Right lobe of liver (tissue), 6 donors: ENCODE data around the gene SLC35A5. TPM values are rescaled to one million over a fixed set of nuclear protein-coding genes. Genes with fewer than 3 reads are reported as not detected.

Source experiments
- ATAC-seq, 4 donors: fragments of 200-7000 bp; cut with Tn5 transposase; one replicate each; pipeline ENCODE4 v1.9.1; 2020; ENCODE audit warnings: mild to moderate bottlenecking in 4 of 4, moderate library complexity in 4 of 4
- DNase-seq, 3 donors: peaks; one replicate each; pipeline ENCODE4 v3.0.0-alpha.2; 2020
- H3K27ac ChIP-seq, 3 donors: fragments of 200-600 bp; one replicate each; pipeline ENCODE4 v1.8.0; 2022
- H3K27me3 ChIP-seq, 2 donors: fragments of 200-600 bp; one replicate each; pipeline ENCODE4 v1.8.0; 2022
- H3K36me3 ChIP-seq, 4 donors: fragments of 200-600 bp; sonication (generic) in 1 of 4; one replicate each; pipeline versions ENCODE4 v1.5.1 to v1.8.0; 2017 to 2022; ENCODE audit warnings: control low read depth in 1 of 4
- H3K4me1 ChIP-seq, 4 donors: fragments of 200-600 bp; sonication (generic) in 1 of 4; one replicate each; pipeline versions ENCODE4 v1.5.1 to v1.8.0; 2017 to 2022; ENCODE audit warnings: control low read depth in 1 of 4
- H3K4me3 ChIP-seq, 3 donors: fragments of 200-600 bp; one replicate each; pipeline ENCODE4 v1.8.0; 2022
- H3K9me3 ChIP-seq, 4 donors: fragments of 200-600 bp; sonication (generic) in 1 of 4; one replicate each; pipeline versions ENCODE4 v1.5.1 to v1.8.0; 2017 to 2022; ENCODE audit warnings: control low read depth in 1 of 4
- CTCF ChIP-seq, 4 donors: fragments of 200-600 bp in 3 of 4; fragments of 450-650 bp in 1 of 4; IDR thresholded peaks; one replicate each; pipeline versions ENCODE4 v1.5.1 to v1.8.0; 2016 to 2022; ENCODE audit warnings: antibody characterized with exemption in 4 of 4, mild to moderate bottlenecking in 2 of 4
- POLR2A ChIP-seq: fragments of 450-650 bp; IDR thresholded peaks from one replicate; pipeline ENCODE4 v1.6.1; 2017; ENCODE audit warnings: antibody characterized with exemption, mild to moderate bottlenecking
- WGBS: methylation state at CpG from one replicate; pipeline ENCODE4 v1.1.6; 2018; ENCODE audit warnings: low coverage, low lambda C conversion rate; ENCODE audit not compliant: insufficient coverage; ENCODE audit errors: missing lambda C conversion rate; 5-methylcytosine and 5-hydroxymethylcytosine counted together
- intact Hi-C, 2 donors: fragments of 100-400 bp; cut with DNase I; formaldehyde crosslinking; loops; one replicate each; pipeline versions ENCODE4 v1.11.2 to v1.14.1; 2022
- total RNA-seq, 6 experiments: library from RNA; depleted of rRNA in 2 of 6; stranded (reverse); fragments of >200 nt in 2 of 6; fragmentation: NEBNext Ultra II Directional in 3 of 6; extraction: Animal tissue kit (Norgen Biotek cat#: 25700) in 3 of 6; gene quantifications; one replicate each; pipeline versions ENCODE4 v1.1.0 to v1.2.4, GENCODE V29; 2016 to 2023
- donor health status: DM: no; HTN: yes; CAD: no.
- donor health status: DM: no; HTN: no; CAD: no.
- donor health status: DM: no; HTN: no; CAD: no.
- donor health status: DM: no; HTN: yes; CAD: no.
- donor health status: DM: no; HTN: yes; CAD: no.

The SLC35A5 gene
- total RNA-seq, 6 experiments from 2014 or later: 12.2 to 24.0 (median 17.7) TPM

- H3K4me3 ChIP-seq: no peak overlapping the region
- intact Hi-C loops: no loop called here
- H3K9me3 ChIP-seq: no peaks in the 10 kb centered on the region
- no peak for ATAC-seq
- H3K4me1 ChIP-seq: no peaks in the 10 kb centered on the region
- no peak for DNase-seq
- 91% methylated on average over 5 of the region's 5 CpGs for WGBS
- no peak for TF ChIP-seq POLR2A
- TF ChIP-seq CTCF (IDR thresholded peaks at IDR 0.05): no peak
- H3K36me3 ChIP-seq: peaks cover 0 to 42% (median 10%) of the 10 kb centered on the region in 4 donors
- H3K27me3 ChIP-seq: no peaks in the 10 kb centered on the region
- no peak overlapping the region for H3K27ac ChIP-seq
Observed at GRCh38 chr3:112546216-112546759, 15.6 kb upstream of the SLC35A5 start.

DNA sequence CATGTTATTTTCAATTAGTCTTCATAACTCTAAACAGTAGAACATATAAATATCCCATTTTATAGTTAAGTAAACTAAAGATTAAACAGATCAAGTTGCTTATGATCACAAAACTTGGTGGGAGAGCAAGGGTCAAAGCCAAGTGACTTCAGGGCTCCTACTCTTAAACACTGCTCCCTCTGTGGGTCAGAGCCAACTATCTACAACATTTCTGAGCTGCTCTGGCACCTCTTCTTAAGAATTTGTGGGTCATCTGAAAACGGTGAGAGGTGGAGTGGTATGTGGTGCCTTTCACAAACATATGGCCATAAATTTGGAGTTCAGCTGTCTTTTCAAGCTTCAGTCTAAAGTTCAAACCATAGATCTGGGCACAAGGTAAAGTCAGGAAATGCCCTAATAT lies 11.0 kb upstream of the SLC35A5 start:
- no peak for DNase-seq
- intact Hi-C loops: no loop called here
- TF ChIP-seq POLR2A (no peak), CTCF (IDR thresholded peaks at IDR 0.05) (no peak)
- Histone ChIP-seq H3K9me3 (no peaks in the 10 kb centered on the region), H3K4me1 (peaks cover 0 to 11% (median 0%) of the 10 kb centered on the region in 4 donors), H3K36me3 (peaks cover 0 to 31% (median 8%) of the 10 kb centered on the region in 4 donors), H3K27ac (no peak overlapping the region), H3K4me3 (no peak overlapping the region), H3K27me3 (no peaks in the 10 kb centered on the region)
- 25% methylated on average over 1 of the region's 1 CpG for WGBS
- no peak for ATAC-seq

DNA sequence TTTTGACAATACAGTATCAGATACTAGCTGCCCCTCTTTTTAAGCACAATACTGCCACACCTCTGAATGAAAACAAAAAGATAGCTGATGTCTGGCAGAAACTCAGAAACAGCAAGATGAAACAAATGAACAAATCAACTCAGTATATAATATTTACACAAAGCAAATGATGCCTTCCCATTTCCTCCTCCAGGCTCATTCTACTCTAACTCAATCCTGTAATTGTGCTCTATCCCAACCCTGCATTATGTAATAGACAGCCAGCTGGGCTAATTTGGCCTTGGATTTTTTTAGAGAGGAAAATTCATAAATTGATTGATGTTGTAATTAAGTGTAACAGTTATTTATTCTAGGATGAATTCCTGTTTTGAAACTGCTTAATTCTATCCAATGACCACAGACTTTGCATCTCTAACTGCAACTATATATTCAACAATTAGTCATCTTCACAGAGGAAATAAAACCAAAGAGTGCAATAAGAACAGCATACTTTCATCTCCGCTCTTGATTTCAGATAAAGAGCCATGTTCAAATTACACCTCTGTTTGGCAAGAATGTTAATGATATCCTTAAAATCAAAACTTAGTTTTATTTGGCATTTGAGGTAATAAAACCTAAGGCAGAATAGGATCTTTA lies 6.2 kb upstream of the SLC35A5 start:
- H3K27ac ChIP-seq: no peak overlapping the region
- DNase-seq: no peak
- no peak for TF ChIP-seq CTCF (IDR thresholded peaks at IDR 0.05)
- TF ChIP-seq POLR2A: no peak
- H3K4me1 ChIP-seq: peaks cover 0 to 29% (median 5%) of the 10 kb centered on the region in 4 donors
- H3K9me3 ChIP-seq: no peaks in the 10 kb centered on the region
- H3K27me3 ChIP-seq: no peaks in the 10 kb centered on the region
- H3K4me3 ChIP-seq: no peak overlapping the region
- peak in 1 of 4 donors; percentile 52 for ATAC-seq
- no peaks in the 10 kb centered on the region for H3K36me3 ChIP-seq
- intact Hi-C loops: no loop called here
- 68% methylated on average over 1 of the region's 1 CpG for WGBS

DNA sequence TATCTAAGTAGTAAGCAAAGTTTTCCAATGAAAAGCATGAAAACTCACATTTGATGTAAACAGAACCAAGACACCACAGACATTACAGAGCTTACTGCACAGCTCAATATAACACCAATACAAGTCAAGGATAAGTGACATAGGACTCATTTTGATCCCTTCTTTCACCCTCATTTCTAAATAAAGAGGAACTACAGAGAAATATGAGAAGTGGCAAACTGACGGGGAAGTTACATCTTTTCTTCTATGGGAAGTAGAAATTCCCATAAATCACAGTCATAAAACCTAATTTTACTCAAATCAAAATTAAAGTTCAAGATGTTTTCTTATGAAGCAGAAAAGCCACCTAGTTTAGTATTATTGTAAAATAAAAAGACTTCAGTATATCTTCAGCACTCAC lies 3.9 kb upstream of the SLC35A5 start:
- Histone ChIP-seq H3K4me3 (no peak overlapping the region), H3K9me3 (no peaks in the 10 kb centered on the region), H3K27me3 (no peaks in the 10 kb centered on the region), H3K36me3 (no peaks in the 10 kb centered on the region), H3K4me1 (peaks cover 0 to 32% (median 5%) of the 10 kb centered on the region in 4 donors), H3K27ac (no peak overlapping the region)
- DNase-seq (no peak), ATAC-seq (no peak)
- intact Hi-C loops: no loop called here
- TF ChIP-seq CTCF (IDR thresholded peaks at IDR 0.05) (no peak), POLR2A (no peak)
- 50% methylated on average over 1 of the region's 1 CpG for WGBS
